Measurements from ENCODE around the gene FHL3. TPM values are rescaled to one million over a fixed set of nuclear protein-coding genes. Genes with fewer than 3 reads are reported as not detected.

Gene FHL3
- total RNA-seq, 1 donor: 25.5 TPM

DNA sequence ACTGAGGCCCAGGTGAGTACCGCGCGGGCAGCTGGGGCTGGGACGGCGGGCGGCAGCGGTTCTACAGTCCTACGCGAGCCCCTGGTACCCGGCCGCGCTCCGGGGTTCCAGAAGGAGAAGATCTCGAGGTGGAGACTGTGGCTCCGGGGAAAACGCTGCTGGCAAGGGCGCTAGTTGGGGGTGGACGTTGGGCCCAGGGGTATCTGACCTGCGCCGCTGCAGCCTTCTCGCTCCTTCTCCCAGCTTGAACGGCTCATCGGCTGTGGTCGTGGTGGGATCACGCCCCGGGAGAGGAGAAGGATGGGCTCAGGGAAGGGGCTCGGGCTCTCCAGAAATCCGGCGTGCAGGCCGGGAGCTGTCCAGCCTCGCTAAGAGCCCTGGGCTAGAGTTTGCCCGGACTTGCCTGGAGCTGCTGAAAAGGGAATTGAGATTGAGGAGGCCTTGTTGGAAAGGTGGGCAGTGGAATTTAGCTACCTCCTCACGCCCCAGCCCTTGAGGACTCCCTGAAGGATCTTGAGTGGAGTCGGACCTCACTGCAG lies 42.4 kb upstream of the FHL3 start:
- DNase-seq (ENCODE audit: low read depth): peak; percentile 47
- H3K4me3 ChIP-seq (ENCODE audit: low read depth, low read length): peak overlapping the region; percentile 57
- TF ChIP-seq, protein P1, sequence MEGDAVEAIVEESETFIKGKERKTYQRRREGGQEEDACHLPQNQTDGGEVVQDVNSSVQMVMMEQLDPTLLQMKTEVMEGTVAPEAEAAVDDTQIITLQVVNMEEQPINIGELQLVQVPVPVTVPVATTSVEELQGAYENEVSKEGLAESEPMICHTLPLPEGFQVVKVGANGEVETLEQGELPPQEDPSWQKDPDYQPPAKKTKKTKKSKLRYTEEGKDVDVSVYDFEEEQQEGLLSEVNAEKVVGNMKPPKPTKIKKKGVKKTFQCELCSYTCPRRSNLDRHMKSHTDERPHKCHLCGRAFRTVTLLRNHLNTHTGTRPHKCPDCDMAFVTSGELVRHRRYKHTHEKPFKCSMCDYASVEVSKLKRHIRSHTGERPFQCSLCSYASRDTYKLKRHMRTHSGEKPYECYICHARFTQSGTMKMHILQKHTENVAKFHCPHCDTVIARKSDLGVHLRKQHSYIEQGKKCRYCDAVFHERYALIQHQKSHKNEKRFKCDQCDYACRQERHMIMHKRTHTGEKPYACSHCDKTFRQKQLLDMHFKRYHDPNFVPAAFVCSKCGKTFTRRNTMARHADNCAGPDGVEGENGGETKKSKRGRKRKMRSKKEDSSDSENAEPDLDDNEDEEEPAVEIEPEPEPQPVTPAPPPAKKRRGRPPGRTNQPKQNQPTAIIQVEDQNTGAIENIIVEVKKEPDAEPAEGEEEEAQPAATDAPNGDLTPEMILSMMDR (IDR thresholded peaks at IDR 0.05; ENCODE audit: insufficient read depth, low read depth, low read length): no peak

DNA sequence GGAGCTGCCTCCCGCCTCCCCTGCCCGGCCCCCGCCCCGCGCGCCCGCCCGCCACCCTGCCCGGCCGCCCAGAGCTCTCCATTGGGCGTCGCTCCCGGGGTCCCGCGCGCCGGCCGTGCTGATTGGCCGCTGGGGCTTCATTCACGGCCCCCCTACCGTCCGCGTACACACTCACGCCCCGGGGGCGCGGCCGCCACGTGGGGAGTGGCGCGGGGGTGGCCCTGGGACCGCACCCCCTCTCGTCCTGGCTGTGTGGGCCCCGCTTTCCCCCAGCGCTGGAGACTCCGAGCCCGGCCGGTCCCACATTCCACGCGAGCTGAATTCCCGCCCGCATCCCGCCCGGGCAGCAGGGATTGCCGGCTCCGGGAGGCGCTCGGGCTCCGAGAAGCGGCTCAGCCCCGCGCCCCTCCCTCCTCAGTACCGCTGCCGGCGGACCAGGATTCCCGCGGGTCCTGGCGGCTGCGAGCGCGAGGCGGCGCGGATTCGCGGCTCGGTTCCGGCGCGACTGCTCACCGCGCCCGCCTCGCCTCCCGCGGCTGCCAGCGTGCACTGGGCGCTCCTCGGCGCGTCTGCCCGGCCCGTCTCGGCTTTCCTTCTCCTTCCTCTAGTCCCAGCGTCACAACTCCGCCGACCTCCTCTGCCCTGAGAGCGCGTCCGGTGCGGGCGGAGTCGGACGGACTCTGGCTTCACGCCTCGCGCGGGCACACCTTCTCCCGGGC lies 41.7 kb upstream of the FHL3 start:
- TF ChIP-seq, protein P1 (IDR thresholded peaks at IDR 0.05; ENCODE audit: insufficient read depth, low read depth, low read length): no peak
- peak overlapping the region; percentile 57 for H3K4me3 ChIP-seq (ENCODE audit: low read depth, low read length)
- DNase-seq (ENCODE audit: low read depth): peak; percentile 74

DNA sequence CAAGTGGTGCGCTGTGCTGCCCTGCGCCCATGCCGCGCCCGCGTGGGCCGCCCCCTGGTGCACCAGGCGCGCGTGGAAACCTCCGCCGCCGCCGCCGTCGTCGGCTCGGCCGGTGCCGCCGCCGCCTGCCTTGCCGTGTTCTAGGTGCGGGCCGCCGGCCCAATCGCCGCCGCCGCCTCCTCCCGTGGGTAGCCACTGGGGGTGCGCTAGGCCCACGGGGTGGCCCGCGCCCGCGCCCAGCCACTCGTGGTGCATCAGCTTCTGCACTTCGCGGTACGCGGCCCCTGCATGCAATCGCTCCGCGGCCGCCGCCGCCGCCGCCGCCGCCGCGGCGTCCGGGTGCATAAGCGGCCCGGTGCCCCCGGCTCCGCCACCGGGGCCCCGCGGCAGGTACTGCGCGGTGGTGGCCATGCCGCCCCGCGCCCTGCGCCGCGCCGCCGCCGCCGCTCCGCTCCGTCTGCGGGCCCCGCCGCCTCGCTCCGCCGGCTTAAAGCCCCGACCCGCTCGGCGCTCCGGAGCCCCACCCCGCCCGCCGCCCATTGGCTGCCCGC lies 41.1 kb upstream of the FHL3 start, which contains the start of gene POU3F1:
Gene POU3F1, minus strand, starts transcription at position 461 of the 551 bp plus-strand sequence. Its CDS starts 50 bp downstream, at position 411.
- H3K4me3 ChIP-seq (ENCODE audit: low read depth, low read length): peak within 1 kb of the TSS; percentile 57
- no peak for DNase-seq (ENCODE audit: low read depth)
- TF ChIP-seq, protein P1 (IDR thresholded peaks at IDR 0.05; ENCODE audit: insufficient read depth, low read depth, low read length): no peak

DNA sequence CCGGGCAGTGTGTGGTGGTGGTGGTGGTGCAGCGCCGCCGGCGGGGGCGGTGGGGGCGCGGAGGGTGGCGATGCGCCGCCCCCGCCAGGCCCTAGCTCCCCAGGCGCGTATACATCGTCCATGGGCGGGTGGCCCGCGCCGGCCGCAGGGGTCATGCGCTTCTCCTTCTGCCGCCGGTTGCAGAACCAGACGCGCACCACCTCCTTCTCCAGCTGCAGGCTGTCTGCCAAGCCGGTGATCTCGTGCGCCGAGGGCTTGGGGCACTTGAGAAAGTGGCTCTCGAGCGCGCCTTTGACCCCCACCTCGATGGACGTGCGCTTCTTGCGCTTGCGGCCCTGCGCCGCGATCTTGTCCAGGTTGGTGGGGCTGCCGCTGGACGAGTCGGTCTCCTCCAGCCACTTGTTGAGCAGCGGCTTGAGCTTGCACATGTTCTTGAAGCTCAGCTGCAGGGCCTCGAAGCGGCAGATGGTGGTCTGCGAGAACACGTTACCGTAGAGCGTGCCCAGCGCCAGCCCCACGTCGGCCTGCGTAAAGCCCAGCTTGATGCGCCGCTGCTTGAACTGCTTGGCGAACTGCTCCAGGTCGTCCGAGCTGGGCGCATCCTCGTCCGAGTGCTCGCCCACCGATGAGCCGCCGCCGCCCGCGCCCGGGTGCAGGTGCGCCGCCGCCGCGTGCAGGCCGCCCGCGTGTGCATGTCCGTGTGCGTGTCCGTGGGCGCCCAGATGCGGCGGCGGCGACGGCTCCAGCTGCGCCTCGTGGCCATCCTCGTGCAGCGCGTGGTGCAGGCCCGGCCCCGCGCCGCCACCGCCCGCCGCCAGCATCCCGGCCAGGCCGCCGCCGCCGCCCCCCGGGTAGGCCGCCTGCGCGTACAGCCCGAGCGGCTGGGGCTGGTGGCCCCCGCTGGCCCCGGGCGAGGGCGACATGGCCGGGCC lies 40.4 kb upstream of the FHL3 start:
- TF ChIP-seq, protein P1 (IDR thresholded peaks at IDR 0.05; ENCODE audit: insufficient read depth, low read depth, low read length): no peak
- H3K4me3 ChIP-seq (ENCODE audit: low read depth, low read length): no peak overlapping the region
- DNase-seq (ENCODE audit: low read depth): peak; percentile 25

DNA sequence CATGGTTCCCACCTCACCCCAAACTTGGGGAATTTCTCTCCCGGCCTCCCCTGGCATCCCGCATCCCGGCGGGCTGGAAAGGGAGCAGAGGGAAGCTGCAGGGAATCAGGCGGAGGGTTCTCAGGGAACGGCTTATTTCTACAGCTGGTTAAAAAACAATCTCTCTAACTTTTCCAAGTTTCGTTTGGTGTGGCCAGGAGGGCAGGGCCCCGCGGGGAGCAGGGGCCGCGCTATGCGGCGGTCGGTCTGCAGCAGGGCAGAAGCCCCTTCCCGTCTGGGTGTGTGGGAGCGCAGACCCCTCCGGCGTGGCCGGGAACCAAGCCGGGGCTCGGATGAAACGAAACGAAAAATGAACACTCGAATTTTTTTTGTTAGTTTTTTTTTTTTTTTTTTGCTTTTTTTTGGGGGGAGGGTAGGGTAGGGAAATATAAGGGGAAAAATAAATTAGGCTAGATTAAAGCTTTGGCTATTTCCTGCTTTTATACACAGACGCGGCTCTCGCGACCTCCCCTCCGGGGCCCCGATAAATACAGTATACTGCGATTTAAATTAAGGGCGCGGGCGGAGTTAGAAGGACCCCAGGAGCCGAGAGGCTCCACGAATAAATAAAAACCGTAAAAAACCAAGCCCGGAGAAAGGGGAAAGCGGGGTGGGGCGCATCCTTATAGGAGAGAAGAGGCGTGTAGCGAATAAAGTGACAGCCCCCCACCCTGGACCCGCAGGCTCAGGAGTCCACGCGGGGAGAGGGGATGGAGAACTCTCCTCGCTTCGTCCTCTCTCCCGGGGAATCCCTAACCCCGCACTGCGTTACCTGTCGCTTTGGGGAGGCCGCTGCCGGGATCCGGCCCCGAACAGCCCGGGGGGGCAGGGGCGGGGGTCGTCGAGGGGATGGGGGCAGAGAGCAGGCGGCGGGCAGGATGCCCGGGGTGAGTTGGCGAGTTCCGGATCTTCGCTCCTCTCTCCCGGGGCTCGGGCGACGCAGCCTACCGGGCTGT lies 39.2 kb upstream of the FHL3 start:
- peak overlapping the region; percentile 33 for H3K4me3 ChIP-seq (ENCODE audit: low read depth, low read length)
- DNase-seq (ENCODE audit: low read depth): no peak
- TF ChIP-seq, protein P1 (IDR thresholded peaks at IDR 0.05; ENCODE audit: insufficient read depth, low read depth, low read length): no peak

Data from fibroblast of villous mesenchyme (primary cell).